SIG-M5 treated with dmso at 0.1 percent for 504 hours (cell line): ENCODE measurements around the gene TMCO4.

ENCODE experiments used
- DNase-seq: peaks from one replicate; lab custom pipeline; 2025; ENCODE audit not compliant: unreplicated experiment; lab: John Stamatoyannopoulos, UW

TMCO4 gene

GRCh38 chr1:19723874-19724273 lies 75.8 kb downstream of the TMCO4 start:
- DNase-seq, result no peak

- DNase-seq, result no peak
Measured at GRCh38 chr1:19720973-19721372, 78.7 kb downstream of the TMCO4 start.

GRCh38 chr1:19720174-19720573 lies 79.5 kb downstream of the TMCO4 start:
- no peak for DNase-seq

- no peak for DNase-seq
Measured at GRCh38 chr1:19717467-19717866, 82.2 kb downstream of the TMCO4 start.

- DNase-seq, result peak; percentile 83
Measured at GRCh38 chr1:19715334-19716203, 84.1 kb downstream of the TMCO4 start.

GRCh38 chr1:19712928-19713327 lies 86.8 kb downstream of the TMCO4 start:
- DNase-seq, result no peak

- DNase-seq, result no peak
Measured at GRCh38 chr1:19710825-19711611, 88.7 kb downstream of the TMCO4 start.

- DNase-seq, result no peak
Measured at GRCh38 chr1:19709260-19709793, 90.4 kb downstream of the TMCO4 start.

GRCh38 chr1:19708567-19709110 lies 91.1 kb downstream of the TMCO4 start:
- DNase-seq, result no peak

GRCh38 chr1:19706136-19706535 lies 93.6 kb downstream of the TMCO4 start:
- no peak for DNase-seq

GRCh38 chr1:19705464-19705863 lies 94.3 kb downstream of the TMCO4 start:
- no peak for DNase-seq

GRCh38 chr1:19704247-19705113 lies 95.2 kb downstream of the TMCO4 start:
- peak; percentile 12 for DNase-seq

- DNase-seq, result no peak
Measured at GRCh38 chr1:19703280-19703679, 96.4 kb downstream of the TMCO4 start.

GRCh38 chr1:19700079-19700777 lies 99.5 kb downstream of the TMCO4 start:
- no peak for DNase-seq

GRCh38 chr1:19698181-19698580 lies 101.5 kb downstream of the TMCO4 start:
- DNase-seq, result no peak

- DNase-seq, result no peak
Measured at GRCh38 chr1:19696820-19697219, 102.9 kb downstream of the TMCO4 start.

GRCh38 chr1:19695772-19696171 lies 103.9 kb downstream of the TMCO4 start:
- no peak for DNase-seq

GRCh38 chr1:19694298-19694697 lies 105.4 kb downstream of the TMCO4 start:
- DNase-seq, result no peak

GRCh38 chr1:19690342-19690741 lies 109.4 kb downstream of the TMCO4 start:
- no peak for DNase-seq

- DNase-seq, result peak; percentile 25
Measured at GRCh38 chr1:19689856-19690255, 109.9 kb downstream of the TMCO4 start.
